ENCODE measurements around the gene SPINK13.

DNA sequence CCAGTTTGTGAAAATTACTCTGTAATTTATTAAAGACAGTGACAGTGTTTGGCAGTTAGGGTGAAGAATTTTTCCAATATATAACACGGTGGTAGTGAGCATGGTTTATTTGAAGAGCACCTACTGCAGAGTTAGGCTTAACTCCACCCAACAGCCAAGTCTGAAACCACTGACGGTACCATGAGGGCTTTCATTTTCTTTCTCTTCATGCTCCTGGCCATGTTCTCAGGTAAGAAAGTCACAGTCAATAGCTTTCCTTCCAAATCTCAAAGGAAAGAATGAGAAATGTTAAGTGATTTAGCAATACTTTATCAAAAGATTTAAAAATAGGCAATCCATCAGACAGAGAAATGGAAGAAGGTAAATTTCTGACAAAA is 30.2 kb upstream of the SPINK13 start, which contains the start of gene MARCOL:
- TF ChIP-seq, protein P1, sequence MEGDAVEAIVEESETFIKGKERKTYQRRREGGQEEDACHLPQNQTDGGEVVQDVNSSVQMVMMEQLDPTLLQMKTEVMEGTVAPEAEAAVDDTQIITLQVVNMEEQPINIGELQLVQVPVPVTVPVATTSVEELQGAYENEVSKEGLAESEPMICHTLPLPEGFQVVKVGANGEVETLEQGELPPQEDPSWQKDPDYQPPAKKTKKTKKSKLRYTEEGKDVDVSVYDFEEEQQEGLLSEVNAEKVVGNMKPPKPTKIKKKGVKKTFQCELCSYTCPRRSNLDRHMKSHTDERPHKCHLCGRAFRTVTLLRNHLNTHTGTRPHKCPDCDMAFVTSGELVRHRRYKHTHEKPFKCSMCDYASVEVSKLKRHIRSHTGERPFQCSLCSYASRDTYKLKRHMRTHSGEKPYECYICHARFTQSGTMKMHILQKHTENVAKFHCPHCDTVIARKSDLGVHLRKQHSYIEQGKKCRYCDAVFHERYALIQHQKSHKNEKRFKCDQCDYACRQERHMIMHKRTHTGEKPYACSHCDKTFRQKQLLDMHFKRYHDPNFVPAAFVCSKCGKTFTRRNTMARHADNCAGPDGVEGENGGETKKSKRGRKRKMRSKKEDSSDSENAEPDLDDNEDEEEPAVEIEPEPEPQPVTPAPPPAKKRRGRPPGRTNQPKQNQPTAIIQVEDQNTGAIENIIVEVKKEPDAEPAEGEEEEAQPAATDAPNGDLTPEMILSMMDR (IDR thresholded peaks at IDR 0.05): no peak
- TF ChIP-seq ZFX (IDR thresholded peaks at IDR 0.05; ENCODE audit: borderline replicate concordance): no peak

All from 22Rv1 (cell line).